Activated effector memory CD4-positive, alpha-beta T cell treated with anti-CD3 and anti-CD28 coated beads, Interleukin-2, amount 50 U/mL, for 16 hours (primary cell): Measurements from ENCODE around the gene TMEM256.
A peak's percentile ranks its signal among the peaks of the same experiment; 100 is the strongest.

Experiments used
- DNase-seq: peaks from one replicate; pipeline ENCODE4 v3.0.0-alpha.2; 2020

The TMEM256 gene

GRCh38 chr17:7407082-7407481 lies 3.2 kb upstream of the TMEM256 start:
- no peak for DNase-seq

- DNase-seq, result no peak
Measured at GRCh38 chr17:7406235-7406825, 2.4 kb upstream of the TMEM256 start.

- no peak for DNase-seq
Measured at GRCh38 chr17:7405350-7406234, 1.7 kb upstream of the TMEM256 start.

GRCh38 chr17:7404737-7405349 lies 946 bp upstream of the TMEM256 start:
- peak; percentile 90 for DNase-seq

- DNase-seq, result no peak
Measured at GRCh38 chr17:7403727-7403976, 245 bp downstream of the TMEM256 start.

- peak; percentile 68 for DNase-seq
Measured at GRCh38 chr17:7403043-7403726, 712 bp downstream of the TMEM256 start.

GRCh38 chr17:7398612-7399011 lies 5.3 kb downstream of the TMEM256 start:
- DNase-seq, result no peak

GRCh38 chr17:7396147-7396546 lies 7.8 kb downstream of the TMEM256 start:
- no peak for DNase-seq

GRCh38 chr17:7394452-7395191 lies 9.3 kb downstream of the TMEM256 start, which contains the start of gene PLSCR3:
Gene PLSCR3 (minus strand): TSS chr17:7394525. CDS start chr17:7394110, 415 bp downstream.
- peak; percentile 94 for DNase-seq

GRCh38 chr17:7393613-7394451 lies 10.1 kb downstream of the TMEM256 start:
- peak; percentile 78 for DNase-seq

GRCh38 chr17:7392696-7393612 lies 10.9 kb downstream of the TMEM256 start:
- no peak for DNase-seq

GRCh38 chr17:7391307-7391706 lies 12.6 kb downstream of the TMEM256 start:
- DNase-seq, result no peak

GRCh38 chr17:7389924-7390910 lies 13.7 kb downstream of the TMEM256 start:
- no peak for DNase-seq

GRCh38 chr17:7388856-7389255 lies 15.0 kb downstream of the TMEM256 start:
- DNase-seq, result no peak

- DNase-seq, result no peak
Measured at GRCh38 chr17:7384489-7385081, 19.3 kb downstream of the TMEM256 start.

GRCh38 chr17:7383742-7384488 lies 20.0 kb downstream of the TMEM256 start:
- peak; percentile 93 for DNase-seq

- DNase-seq, result no peak
Measured at GRCh38 chr17:7383371-7383741, 20.5 kb downstream of the TMEM256 start.

- no peak for DNase-seq
Measured at GRCh38 chr17:7382901-7383300, 21.0 kb downstream of the TMEM256 start.
